Measurements from ENCODE around the gene IGFBP2. TPM values are rescaled to one million over a fixed set of nuclear protein-coding genes. Genes with fewer than 3 reads are reported as not detected.

The IGFBP2 gene
- total and polyA plus RNA-seq, 2 of the 8 experiments (the other 6 are each of a cell fraction or from before 2014, with no cell fraction given): 326 to 782 TPM

DNA sequence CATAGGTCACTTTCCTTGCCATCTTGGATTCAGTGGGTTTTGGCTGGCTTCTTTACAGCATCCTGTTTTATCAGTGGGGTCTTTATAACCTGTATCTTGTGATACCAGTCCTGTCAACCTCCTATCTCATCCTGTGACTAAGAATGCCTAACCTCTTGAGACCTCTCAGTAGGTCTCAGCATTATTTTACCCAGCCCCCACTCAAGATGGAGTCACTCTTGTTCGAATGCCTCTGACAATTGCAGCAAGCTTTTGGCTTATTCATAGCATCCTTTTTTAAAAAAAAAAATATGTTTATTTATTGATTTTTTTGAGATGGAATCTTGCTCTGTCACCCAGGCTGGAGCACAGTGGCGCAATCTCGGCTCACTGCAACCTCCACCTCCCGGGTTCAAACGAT lies 24.7 kb upstream of the IGFBP2 start (continued):
- no peak for TF ChIP-seq EGR1 (IDR thresholded peaks at IDR 0.05; ENCODE audit: borderline replicate concordance, low read depth, low read length)
- no peak for TF ChIP-seq EP300 (IDR thresholded peaks at IDR 0.05; ENCODE audit: borderline replicate concordance in 1 of 2, low read depth in 2 of 2, low read length in 2 of 2)
- TF ChIP-seq POLR2A (IDR thresholded peaks at IDR 0.05; ENCODE audit: control extremely low read depth in 1 of 2, low read depth in 2 of 2, low read length in 2 of 2): no peak
- no peak for TF ChIP-seq TCF12 (IDR thresholded peaks at IDR 0.05; ENCODE audit: low read depth, low read length)
- no peak for TF ChIP-seq TBP (IDR thresholded peaks at IDR 0.05; ENCODE audit: low read depth, low read length)

Measured in H1 (cell line).